ENCODE results near the gene FOXD4L1. TPM values are rescaled to one million over a fixed set of nuclear protein-coding genes. Genes with fewer than 3 reads are reported as not detected.

Gene FOXD4L1
- not detected in 2 replicates for total RNA-seq

DNA sequence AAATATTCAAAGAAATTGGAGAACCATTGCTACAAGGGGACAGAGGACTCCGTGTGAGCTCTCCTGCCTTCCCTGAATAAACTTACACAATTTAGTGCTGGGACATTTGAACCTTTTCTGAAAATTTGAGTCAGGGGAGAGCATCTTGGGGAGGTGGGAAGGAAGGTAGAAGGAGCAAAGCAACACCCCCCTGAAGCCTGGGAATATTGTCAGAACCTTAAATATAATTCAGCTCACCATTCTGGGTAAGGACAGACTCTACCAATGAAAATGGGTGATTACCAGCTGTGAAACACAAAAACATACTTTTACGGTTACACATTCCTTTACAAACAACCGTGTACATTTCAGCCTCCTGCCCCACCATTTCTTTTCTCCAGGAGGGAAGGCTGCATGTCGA is at the start of gene FOXD4L1:
Gene FOXD4L1, plus strand, starts transcription at position 301 of the 400 bp plus-strand sequence. CDS start 592 bp downstream, outside the sequence.

Other genes starting within 250 kb of the FOXD4L1 start
- 0.18 and 0.86 TPM in 2 replicates for gene PAX8, start 219.7 kb upstream of the FOXD4L1 start, total RNA-seq
- 6.6 and 12.9 TPM in 2 replicates for gene ZNG1B, start 61.0 kb upstream of the FOXD4L1 start, total RNA-seq
- gene RABL2A, start 128.6 kb downstream of the FOXD4L1 start, total RNA-seq: 0.89 and 3.7 TPM in 2 replicates